Tibial nerve (tissue), 4 donors: ENCODE data around the gene LRRC63.
A peak's percentile ranks its signal among the peaks of the same experiment; 100 is the strongest.

Source experiments
- EP300 ChIP-seq, 2 donors: sonication (generic); formaldehyde crosslinking; IDR thresholded peaks; one replicate each; pipeline ENCODE4 v1.6.1; 2017; ENCODE audit warnings: antibody characterized with exemption in 2 of 2, mild to moderate bottlenecking in 1 of 2
- POLR2A ChIP-seq, 2 donors: fragments of 450-650 bp; IDR thresholded peaks; one replicate each; pipeline ENCODE4 v1.6.1; 2017; ENCODE audit warnings: antibody characterized with exemption in 2 of 2, mild to moderate bottlenecking in 2 of 2, moderate library complexity in 2 of 2
- TF ChIP-seq, protein P1 (sequence below), 5 experiments: fragments of 200-600 bp in 3 of 5; fragments of 450-650 bp in 2 of 5; sonication (generic) in 3 of 5; IDR thresholded peaks; one replicate each; pipeline ENCODE4 v1.5.1; 2016 to 2019; ENCODE audit warnings: antibody characterized with exemption in 5 of 5, mild to moderate bottlenecking in 3 of 5, moderate library complexity in 2 of 5

DNA sequence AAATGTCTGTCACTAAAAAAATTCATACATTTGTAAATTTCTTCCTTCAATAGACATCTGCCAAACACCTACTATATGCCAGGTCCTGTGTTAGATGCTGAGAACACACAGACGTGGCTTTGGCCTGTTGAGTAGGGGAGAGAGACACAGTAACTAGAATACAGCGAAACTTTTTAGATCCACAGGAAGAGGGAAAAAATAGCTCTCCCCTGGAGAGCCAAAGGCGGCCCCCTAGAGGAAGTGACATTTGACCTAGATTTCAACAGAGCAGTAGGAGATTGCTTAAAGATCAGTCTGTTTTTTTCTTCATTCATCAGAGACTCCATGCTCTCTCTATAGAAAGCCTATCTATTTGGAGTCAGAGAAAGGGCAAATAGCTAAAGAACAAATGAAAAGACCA is 41.0 kb upstream of the LRRC63 start:
- TF ChIP-seq, protein P1, sequence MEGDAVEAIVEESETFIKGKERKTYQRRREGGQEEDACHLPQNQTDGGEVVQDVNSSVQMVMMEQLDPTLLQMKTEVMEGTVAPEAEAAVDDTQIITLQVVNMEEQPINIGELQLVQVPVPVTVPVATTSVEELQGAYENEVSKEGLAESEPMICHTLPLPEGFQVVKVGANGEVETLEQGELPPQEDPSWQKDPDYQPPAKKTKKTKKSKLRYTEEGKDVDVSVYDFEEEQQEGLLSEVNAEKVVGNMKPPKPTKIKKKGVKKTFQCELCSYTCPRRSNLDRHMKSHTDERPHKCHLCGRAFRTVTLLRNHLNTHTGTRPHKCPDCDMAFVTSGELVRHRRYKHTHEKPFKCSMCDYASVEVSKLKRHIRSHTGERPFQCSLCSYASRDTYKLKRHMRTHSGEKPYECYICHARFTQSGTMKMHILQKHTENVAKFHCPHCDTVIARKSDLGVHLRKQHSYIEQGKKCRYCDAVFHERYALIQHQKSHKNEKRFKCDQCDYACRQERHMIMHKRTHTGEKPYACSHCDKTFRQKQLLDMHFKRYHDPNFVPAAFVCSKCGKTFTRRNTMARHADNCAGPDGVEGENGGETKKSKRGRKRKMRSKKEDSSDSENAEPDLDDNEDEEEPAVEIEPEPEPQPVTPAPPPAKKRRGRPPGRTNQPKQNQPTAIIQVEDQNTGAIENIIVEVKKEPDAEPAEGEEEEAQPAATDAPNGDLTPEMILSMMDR (IDR thresholded peaks at IDR 0.05) = no peak
- TF ChIP-seq EP300 (IDR thresholded peaks at IDR 0.05) (peak in 1 of 2 donors; percentile 11), POLR2A (IDR thresholded peaks at IDR 0.05) (no peak)
